Activated CD4-positive, alpha-beta T cell treated with anti-CD3 and anti-CD28 coated beads, Interleukin-2, amount 50 U/mL, for 1 hour (primary cell): ENCODE data around the gene RAB37.
A peak's percentile ranks its signal among the peaks of the same experiment; 100 is the strongest.

ENCODE experiments used
- DNase-seq: peaks from one replicate; pipeline ENCODE4 v3.0.0-alpha.2; 2020

RAB37 gene

GRCh38 chr17:74746376-74746775 lies 9.3 kb downstream of the RAB37 start:
- DNase-seq: no peak

- DNase-seq: no peak
These were observed 9.9 kb downstream of the RAB37 start for GRCh38 chr17:74746922-74747321.

- DNase-seq: no peak
These were observed 11.1 kb downstream of the RAB37 start for GRCh38 chr17:74748279-74748528.

- peak; percentile 89 for DNase-seq
These were observed 11.6 kb downstream of the RAB37 start, which contains the start of gene NHERF1 for GRCh38 chr17:74748529-74749278. NHERF1 (plus strand) TSS chr17:74748628; CDS start chr17:74748847, 219 bp downstream.

- DNase-seq: no peak
These were observed 12.4 kb downstream of the RAB37 start for GRCh38 chr17:74749279-74750038.

- no peak for DNase-seq
These were observed 12.9 kb downstream of the RAB37 start for GRCh38 chr17:74750039-74750326.

GRCh38 chr17:74750327-74751069 lies 13.4 kb downstream of the RAB37 start:
- no peak for DNase-seq

GRCh38 chr17:74752415-74752814 lies 15.4 kb downstream of the RAB37 start:
- no peak for DNase-seq

- no peak for DNase-seq
These were observed 15.9 kb downstream of the RAB37 start for GRCh38 chr17:74752822-74753401.

- DNase-seq: no peak
These were observed 17.8 kb downstream of the RAB37 start for GRCh38 chr17:74754832-74755231.

GRCh38 chr17:74755533-74755932 lies 18.5 kb downstream of the RAB37 start:
- no peak for DNase-seq

- DNase-seq: no peak
These were observed 19.8 kb downstream of the RAB37 start for GRCh38 chr17:74756891-74757290.

GRCh38 chr17:74757502-74757901 lies 20.4 kb downstream of the RAB37 start:
- no peak for DNase-seq

- no peak for DNase-seq
These were observed 21.1 kb downstream of the RAB37 start for GRCh38 chr17:74757931-74758847.

- no peak for DNase-seq
These were observed 21.8 kb downstream of the RAB37 start for GRCh38 chr17:74758848-74759168.

- peak; percentile 46 for DNase-seq
These were observed 22.3 kb downstream of the RAB37 start for GRCh38 chr17:74759243-74759801.

- DNase-seq: no peak
These were observed 22.9 kb downstream of the RAB37 start for GRCh38 chr17:74759941-74760340.

- DNase-seq: no peak
These were observed 23.5 kb downstream of the RAB37 start for GRCh38 chr17:74760404-74761105.

- DNase-seq: no peak
These were observed 24.4 kb downstream of the RAB37 start for GRCh38 chr17:74761419-74761818.

- DNase-seq: no peak
These were observed 24.9 kb downstream of the RAB37 start for GRCh38 chr17:74761931-74762330.

GRCh38 chr17:74763565-74764387 lies 26.7 kb downstream of the RAB37 start:
- DNase-seq: no peak
